Limb (tissue), 2 donors: Measurements from ENCODE around the gene RAB3D.
A peak's percentile ranks its signal among the peaks of the same experiment; 100 is the strongest.
"Not testable (repeated sequence)": the region's sequence is repeated elsewhere in the genome, so short reads cannot be mapped to it uniquely, and the experiment has no call there.

Experiments used
- DNase-seq, 2 donors: peaks; one replicate each; pipeline ENCODE4 v3.0.0-alpha.2; 2016; ENCODE audit errors: extremely low spot score in 2 of 2

The RAB3D gene

GRCh38 chr19:11338569-11339253 is 746 bp downstream of the RAB3D start:
- peak in 1 of 2 donors; percentile 31 for DNase-seq

DNA sequence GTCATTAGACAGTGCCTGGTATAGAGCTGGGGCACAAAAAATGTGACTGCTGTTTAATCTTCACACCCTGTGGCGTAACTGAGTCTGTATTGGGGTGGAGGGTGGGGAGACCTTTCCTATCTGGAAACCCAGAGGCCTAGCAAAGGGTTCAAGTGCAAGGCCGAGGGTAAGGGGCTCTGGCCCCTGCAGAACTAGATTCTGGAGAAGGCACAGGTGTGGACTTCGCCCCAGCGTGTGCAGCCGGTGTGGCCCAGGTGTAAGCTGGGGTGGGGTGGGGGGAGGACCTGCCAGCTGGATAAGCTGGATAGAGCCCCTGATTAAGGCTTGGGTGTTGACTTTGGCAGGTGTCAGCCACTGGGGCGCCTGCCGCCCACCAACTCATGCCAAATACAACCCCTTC is 1.3 kb downstream of the RAB3D start:
- DNase-seq = peak in 1 of 2 donors; percentile 30

- DNase-seq = no peak
These were observed 2.4 kb downstream of the RAB3D start for GRCh38 chr19:11337080-11337479.

DNA sequence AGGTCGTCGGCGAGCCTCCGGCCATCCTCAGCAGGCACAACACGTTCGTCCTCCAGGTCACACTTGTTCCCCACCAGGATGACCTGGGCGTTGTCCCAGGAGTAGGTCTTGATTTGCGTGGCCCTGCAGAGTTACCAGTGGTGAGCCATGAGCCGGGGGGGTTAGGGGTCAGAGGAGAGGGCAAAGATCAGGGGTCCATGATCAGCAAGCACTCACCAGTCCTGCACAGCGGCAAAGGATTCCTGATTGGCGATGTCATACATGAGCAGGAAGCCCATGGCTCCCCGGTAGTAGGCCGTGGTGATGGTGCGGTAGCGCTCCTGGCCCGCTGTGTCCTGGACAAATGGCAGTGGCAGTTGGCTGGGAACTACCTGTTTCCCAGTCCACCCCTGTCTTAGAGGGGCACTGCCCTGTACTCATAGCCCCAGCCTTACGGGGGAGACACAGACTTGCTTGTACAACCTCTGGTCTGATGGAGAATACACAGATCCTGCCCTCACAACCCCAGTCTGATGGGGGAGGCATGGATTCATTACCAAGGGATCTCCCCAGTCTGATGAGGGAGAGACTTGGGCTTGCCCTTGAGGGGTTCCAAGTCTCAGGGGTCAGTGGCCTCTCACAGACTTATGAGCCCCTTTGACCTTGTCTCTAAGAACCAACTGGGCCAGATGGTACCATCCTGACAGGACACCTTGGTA is 3.9 kb downstream of the RAB3D start:
- no peak for DNase-seq

DNA sequence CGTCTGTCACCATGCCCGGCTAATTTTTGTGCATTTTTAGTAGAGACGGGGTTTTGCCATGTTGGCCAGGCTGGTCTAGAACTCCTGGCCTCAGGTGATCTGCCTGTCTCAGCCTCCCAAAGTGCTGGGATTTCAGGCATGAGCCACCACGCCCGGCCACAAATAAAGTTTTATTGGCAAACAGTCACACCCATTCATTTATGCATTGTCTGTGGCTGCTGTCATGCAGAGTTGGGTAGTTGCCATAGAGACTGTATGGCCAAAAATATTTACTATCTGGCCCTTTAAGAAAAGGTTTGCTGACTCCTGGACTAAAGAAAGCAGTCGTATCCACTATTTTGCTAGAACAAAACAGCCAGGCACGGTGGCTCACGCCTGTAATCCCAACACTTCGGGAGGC is 5.6 kb downstream of the RAB3D start:
- not testable (repeated sequence) for DNase-seq

GRCh38 chr19:11332822-11333221 is 6.6 kb downstream of the RAB3D start:
- DNase-seq = no peak

- DNase-seq = no peak
These were observed 8.0 kb downstream of the RAB3D start for GRCh38 chr19:11331502-11331901.

DNA sequence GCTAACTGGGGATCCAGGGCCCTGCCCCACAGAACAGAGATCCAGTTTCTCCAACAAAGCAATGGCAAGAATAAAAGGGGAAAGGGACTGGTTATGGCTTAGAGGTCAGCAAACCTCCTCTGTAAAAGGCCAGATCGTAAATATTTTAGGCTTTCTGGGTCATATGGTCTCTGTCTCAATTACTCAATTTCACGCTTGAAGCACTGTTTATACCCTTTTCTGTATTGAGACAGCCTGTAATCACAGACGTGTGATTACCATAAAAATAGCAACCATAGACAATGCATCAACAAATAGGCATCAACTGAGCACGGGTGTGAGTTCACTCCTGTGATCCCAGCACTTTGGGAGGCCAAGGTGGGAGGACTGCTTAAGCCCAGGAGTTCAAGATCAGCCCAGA is 9.3 kb downstream of the RAB3D start:
- no peak for DNase-seq

- no peak for DNase-seq
These were observed 13.9 kb downstream of the RAB3D start for GRCh38 chr19:11325544-11325943.

DNA sequence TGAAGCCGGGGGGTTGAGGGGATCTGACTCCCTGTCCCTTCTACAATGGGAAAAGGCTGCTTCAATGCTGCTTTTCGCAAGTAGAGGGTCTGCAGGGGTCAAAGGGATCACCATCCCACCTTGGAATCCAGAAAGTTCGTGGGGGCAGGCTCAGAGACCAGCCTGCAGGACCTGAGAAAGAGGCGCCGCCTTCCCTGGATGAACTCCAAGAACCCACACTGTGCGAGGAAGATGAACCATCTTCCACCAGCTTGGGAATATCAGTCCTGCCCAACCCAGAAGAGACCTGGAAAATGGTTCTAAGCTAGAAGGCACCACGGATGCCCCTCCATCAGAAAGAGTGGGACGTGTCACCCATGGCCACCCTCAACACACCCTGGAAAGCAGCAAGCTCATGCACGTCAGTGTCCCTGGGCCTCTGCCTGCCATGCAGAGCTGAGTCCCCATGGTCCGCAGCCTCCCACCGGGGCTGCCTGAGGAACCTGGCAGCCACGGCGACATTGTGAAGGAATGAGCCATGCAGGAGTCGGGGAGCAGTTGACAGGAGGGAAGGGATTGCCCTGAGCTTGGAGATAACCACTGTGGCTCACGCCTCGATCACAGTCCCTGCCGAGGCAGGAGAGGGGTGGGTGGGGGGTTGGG is 14.6 kb downstream of the RAB3D start:
- DNase-seq = no peak

DNA sequence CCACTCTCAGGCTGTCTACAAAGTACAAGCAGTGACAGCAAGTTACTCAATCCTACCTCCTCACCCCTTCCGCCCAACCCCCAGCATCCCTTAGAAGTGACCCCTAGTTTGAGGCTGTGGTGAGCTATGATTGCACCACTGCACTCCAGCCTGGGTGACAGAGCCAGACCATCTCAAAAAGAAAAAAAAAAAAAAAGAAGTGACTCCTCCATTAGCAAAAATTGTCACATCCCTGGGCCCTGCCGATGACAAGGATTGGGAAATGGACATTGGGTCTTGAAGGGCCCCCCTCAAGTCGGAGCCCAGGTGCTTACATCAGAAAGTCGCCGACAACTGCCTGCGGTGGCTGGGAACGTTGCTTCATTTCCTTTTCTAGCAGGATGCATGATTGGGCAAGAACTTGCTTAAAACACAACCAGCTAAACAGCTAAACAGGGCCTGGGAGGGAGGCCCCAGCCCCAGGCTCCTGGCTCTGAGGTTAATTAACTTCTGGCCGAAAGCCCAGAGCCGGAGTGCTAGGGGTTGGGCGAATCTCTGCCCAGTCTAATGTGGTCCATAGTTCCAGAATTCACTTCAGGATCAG is 15.3 kb downstream of the RAB3D start:
- peak; percentile 38 to 64 for DNase-seq

- no peak for DNase-seq
These were observed 15.8 kb downstream of the RAB3D start for GRCh38 chr19:11323601-11324078.

DNA sequence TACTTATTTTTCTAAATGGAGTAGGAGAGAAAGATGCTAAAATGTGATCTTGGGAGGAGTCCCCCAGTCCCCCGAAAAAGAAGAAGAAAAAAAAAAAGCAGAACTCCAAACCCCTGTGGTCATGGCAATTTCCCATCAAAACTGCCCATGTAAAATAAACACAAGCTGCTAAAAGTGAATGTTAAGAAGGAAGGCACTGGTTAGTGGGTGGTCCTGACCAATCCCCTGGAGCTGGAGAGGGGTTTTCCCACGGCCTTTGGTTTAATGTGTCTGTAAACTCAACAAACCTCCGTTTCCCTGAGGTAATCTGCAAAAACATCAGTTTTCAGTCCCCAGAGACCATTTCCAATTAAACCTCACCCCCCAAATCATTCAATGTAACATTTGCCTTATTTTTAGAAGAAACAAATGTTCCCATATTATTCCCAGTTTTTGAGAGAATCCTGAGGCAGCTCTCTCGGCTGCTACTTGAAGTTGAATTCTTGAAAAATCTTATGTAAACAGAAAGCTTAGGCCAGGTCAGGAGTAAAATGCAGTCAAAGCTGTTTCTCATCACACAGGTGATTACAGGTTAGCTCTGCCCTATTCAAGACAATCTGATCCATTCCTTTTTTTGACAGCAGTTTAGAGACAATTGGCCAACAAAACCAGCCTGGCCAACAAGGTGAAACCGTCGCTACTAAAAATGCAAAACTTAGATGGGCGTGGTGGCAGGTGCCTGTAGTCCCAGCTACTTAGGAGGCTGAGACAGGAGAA is 17.0 kb downstream of the RAB3D start:
- DNase-seq = no peak

- DNase-seq = no peak
These were observed 18.0 kb downstream of the RAB3D start for GRCh38 chr19:11321191-11322126.

DNA sequence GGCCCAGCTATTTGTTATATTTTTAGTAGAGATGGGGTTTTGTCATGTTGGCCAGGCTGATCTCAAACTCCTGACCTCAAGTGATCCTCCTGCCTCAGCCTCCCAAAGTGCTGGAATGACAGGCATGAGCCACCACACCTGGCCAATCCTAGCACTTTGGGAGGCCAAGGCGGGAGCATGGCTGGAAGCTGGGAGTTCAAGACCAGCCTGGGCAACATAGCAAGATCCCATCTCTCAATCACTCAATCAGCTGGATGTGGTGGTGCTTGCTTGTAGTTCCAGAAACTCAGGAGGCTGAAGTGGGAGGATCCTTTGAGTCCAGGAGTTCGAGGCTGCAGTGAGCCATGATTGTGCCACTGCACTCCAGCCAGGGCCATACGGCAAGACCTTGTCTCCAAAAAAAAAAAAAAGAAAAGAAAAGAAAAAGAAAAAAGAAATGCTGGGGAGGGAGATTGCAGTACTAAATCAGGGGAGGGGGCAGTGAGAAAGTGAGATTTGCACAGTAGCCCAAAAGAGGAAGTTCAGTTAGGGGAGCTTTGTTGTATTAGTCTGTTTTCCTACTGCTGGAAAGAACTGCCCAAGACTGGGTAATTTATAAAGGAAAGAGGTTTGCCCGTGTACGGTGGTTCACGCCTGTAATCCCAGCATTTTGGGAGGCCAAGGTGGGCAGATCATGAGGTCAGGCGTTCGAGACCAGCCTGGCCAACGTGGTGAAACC is 19.0 kb downstream of the RAB3D start:
- DNase-seq = not testable (repeated sequence)

GRCh38 chr19:11306337-11306736 is 33.1 kb downstream of the RAB3D start:
- no peak for DNase-seq

DNA sequence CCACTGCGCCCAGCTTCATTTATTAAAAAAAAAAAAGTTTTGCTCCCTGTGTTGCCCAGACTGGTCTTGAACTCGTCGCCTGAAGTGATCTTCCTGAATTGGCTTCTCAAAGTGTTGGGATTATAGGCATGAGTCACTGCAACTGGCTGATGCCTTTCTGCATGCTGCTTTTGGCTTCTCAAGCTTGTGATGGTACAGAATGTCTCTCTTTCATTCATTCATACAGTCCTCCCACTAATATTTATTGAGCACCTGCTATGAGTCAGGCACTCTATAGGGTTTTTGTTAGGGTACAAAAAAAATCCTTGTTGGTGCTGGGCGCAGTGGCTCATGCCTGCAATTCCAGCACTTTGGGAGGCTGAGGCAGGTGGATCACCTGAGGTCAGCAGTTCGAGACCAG is 34.5 kb downstream of the RAB3D start:
- no peak for DNase-seq

DNA sequence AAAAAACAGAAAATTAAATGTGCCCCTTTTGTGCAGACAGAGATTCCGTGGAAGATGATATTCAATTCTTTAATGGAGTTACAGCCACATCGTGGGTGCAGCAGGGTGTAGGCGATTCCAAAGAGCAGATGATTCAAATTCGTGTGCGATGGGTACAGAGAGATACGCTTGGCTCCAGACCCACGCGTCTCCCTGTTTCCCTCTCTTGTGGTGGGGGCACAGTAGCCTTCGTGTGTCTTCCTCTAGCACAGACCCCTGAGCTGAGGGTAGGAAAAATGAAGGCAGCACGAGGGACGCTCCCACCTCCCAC is 38.7 kb downstream of the RAB3D start:
- DNase-seq = no peak

DNA sequence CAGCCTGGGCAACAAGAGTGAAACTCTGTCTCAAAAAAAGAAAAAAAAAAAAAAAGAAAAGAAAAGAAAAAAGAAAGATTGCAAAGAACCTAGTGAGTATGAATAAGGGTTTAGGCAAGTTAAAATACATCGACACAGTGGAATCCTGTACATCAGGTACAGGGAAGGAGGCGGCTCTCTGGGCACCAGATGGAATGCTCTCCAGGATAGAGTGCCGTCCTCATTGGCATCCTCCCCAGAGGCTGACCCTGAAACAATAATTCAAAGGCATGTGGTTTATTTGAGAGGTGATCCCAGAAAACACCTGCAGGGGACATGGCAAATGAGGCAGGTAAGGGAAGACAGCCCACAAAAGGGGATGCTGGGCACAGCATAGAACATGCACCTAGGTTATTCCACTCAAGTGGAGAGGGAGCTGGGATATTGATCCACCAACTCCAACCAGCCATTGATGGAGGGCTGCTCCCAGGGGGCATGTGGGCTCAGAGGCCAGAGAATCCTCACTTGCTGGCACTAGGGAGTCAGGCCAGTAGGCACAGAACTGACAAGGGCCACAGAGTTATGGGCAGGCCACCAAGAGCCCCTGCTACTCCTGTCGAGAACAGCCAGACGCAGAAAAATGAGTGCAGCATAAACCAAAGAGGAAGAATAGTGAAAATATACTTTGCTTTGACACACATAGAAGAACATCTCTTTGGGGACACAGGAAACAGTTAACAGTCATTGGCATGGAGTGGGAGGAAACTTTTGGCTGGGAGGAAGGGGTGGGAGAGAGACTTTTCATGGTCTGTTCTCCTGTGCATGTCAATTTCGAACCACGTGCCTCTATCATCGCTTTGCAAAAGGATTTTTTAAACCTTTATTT is 39.3 kb downstream of the RAB3D start:
- no peak for DNase-seq
